Lower lobe of right lung (tissue), 2 donors: Measurements from ENCODE around the gene SOD3. TPM values are rescaled to one million over a fixed set of nuclear protein-coding genes. Genes with fewer than 3 reads are reported as not detected.

Source experiments
- ATAC-seq, 2 donors: fragments of 200-7000 bp; cut with Tn5 transposase; one replicate each; pipeline ENCODE4 v1.9.1; 2020 to 2022; ENCODE audit warnings: mild to moderate bottlenecking in 2 of 2, moderate library complexity in 2 of 2
- DNase-seq: peaks from one replicate; pipeline ENCODE4 v3.0.0-alpha.2; 2020
- H3K27ac ChIP-seq: fragments of 200-600 bp; one replicate; pipeline ENCODE4 v1.8.0; 2022
- H3K27me3 ChIP-seq: fragments of 200-600 bp; one replicate; pipeline ENCODE4 v1.8.0; 2022; ENCODE audit warnings: low read depth
- H3K36me3 ChIP-seq: fragments of 200-600 bp; one replicate; pipeline ENCODE4 v1.8.0; 2022; ENCODE audit warnings: mild to moderate bottlenecking
- H3K4me1 ChIP-seq: fragments of 200-600 bp; one replicate; pipeline ENCODE4 v1.8.0; 2022
- H3K4me3 ChIP-seq: fragments of 200-600 bp; one replicate; pipeline ENCODE4 v1.8.0; 2022; ENCODE audit warnings: mild to moderate bottlenecking
- H3K9me3 ChIP-seq: fragments of 200-600 bp; one replicate; pipeline ENCODE4 v1.8.0; 2022
- intact Hi-C: fragments of 100-400 bp; cut with DNase I; formaldehyde crosslinking; loops from one replicate; pipeline ENCODE4 v1.11.0; 2022
- total RNA-seq: library from RNA; stranded (reverse); fragmentation: NEBNext Ultra II Directional; extraction: Animal tissue kit (Norgen Biotek cat#: 25700); gene quantifications from one replicate; pipeline ENCODE4 v1.2.1, GENCODE V29; 2021
- TF ChIP-seq, protein P1 (sequence below): fragments of 200-600 bp; IDR thresholded peaks from one replicate; pipeline ENCODE4 v1.8.0; 2022; ENCODE audit warnings: antibody characterized with exemption, mild to moderate bottlenecking
- donor health status: DM: no; HTN: yes; CAD: no; lungs with severe emphysema.

Gene SOD3
- total RNA-seq, 1 donor from 2014 or later = 111 TPM

DNA sequence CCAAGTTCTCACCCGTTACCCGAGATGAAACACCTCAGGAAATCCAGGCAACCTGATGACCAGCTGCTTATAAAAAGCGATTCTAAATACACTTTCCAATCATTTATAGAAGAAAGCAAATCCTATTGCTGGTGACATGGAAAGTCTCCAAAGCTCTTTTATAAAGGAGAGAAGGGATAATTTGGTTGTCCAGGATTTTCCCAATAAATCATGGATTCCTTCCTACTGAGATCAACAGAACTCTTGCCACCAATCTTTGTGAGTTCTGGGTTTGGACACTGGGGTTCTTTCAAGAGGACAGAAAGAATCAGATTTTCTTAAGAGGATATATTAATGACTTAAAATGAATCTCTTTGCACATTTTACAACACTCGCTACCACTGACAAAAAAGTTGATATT, 24.7 kb upstream of the SOD3 start:
- H3K36me3 ChIP-seq = no peaks in the 10 kb centered on the region
- DNase-seq (no peak), ATAC-seq (no peak)
- TF ChIP-seq, protein P1, sequence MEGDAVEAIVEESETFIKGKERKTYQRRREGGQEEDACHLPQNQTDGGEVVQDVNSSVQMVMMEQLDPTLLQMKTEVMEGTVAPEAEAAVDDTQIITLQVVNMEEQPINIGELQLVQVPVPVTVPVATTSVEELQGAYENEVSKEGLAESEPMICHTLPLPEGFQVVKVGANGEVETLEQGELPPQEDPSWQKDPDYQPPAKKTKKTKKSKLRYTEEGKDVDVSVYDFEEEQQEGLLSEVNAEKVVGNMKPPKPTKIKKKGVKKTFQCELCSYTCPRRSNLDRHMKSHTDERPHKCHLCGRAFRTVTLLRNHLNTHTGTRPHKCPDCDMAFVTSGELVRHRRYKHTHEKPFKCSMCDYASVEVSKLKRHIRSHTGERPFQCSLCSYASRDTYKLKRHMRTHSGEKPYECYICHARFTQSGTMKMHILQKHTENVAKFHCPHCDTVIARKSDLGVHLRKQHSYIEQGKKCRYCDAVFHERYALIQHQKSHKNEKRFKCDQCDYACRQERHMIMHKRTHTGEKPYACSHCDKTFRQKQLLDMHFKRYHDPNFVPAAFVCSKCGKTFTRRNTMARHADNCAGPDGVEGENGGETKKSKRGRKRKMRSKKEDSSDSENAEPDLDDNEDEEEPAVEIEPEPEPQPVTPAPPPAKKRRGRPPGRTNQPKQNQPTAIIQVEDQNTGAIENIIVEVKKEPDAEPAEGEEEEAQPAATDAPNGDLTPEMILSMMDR = no peak
- no peaks in the 10 kb centered on the region for H3K4me1 ChIP-seq
- H3K27ac ChIP-seq = no peak overlapping the region
- intact Hi-C loops = no loop called here
- no peaks in the 10 kb centered on the region for H3K9me3 ChIP-seq
- H3K4me3 ChIP-seq = no peak overlapping the region
- H3K27me3 ChIP-seq = no peaks in the 10 kb centered on the region

DNA sequence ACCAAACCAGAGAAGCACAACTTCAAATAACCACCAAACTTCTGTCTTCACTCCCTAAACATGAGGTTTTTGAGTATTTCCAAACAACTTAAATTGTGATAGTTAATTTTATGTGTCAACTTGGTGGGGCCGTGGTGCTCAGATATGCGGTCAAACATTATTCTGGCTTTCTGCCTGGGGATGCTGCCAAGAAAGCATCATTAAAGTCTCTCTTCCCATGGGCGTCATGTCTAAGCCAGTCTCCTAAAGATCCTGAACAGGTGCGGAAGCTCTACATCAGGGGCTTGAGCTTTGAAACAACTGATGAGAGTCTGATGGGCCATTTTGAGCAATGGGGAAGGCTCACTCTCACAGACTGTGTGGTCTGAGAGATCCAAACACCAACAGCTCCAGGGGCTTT, 24.1 kb upstream of the SOD3 start:
- Histone ChIP-seq H3K4me1 (no peaks in the 10 kb centered on the region), H3K9me3 (no peaks in the 10 kb centered on the region), H3K4me3 (no peak overlapping the region), H3K27ac (no peak overlapping the region), H3K27me3 (no peaks in the 10 kb centered on the region), H3K36me3 (no peaks in the 10 kb centered on the region)
- TF ChIP-seq, protein P1 = no peak
- no peak for DNase-seq
- ATAC-seq = no peak
- intact Hi-C loops = no loop called here

DNA sequence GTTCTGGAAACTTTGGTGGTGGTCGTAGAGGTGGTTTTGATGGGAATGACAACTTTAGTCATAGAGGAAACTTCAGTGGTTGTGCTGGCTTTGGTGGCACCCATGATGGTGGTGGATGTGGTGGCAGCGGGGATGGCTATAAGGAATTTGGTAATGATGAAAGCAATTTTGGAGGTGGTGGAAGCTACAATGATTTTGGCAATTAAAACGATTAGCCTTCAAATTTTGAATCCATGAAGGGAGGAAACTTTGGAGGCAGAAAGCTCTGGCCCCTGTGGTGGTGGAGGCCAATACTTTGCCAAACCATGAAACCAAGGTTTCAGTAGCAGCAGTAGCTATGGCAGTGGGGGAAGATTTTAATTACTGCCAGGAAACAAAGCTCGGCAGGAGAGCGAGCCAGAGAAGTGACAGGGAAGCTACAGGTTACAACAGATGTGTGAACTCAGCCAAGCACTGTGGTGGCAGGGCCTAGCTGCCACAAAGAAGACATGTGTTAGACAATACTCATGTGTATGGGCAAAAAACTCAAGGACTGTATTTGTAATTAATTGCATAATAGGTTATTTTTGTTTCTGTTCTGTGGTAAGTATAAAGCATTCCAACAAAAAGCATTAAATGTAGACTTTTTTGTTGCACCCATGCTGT, 23.2 kb upstream of the SOD3 start:
- DNase-seq (no peak), ATAC-seq (no peak)
- intact Hi-C loops = no loop called here
- Histone ChIP-seq H3K36me3 (no peaks in the 10 kb centered on the region), H3K9me3 (no peaks in the 10 kb centered on the region), H3K4me3 (no peak overlapping the region), H3K27ac (no peak overlapping the region), H3K4me1 (no peaks in the 10 kb centered on the region), H3K27me3 (no peaks in the 10 kb centered on the region)
- TF ChIP-seq, protein P1 = no peak

DNA sequence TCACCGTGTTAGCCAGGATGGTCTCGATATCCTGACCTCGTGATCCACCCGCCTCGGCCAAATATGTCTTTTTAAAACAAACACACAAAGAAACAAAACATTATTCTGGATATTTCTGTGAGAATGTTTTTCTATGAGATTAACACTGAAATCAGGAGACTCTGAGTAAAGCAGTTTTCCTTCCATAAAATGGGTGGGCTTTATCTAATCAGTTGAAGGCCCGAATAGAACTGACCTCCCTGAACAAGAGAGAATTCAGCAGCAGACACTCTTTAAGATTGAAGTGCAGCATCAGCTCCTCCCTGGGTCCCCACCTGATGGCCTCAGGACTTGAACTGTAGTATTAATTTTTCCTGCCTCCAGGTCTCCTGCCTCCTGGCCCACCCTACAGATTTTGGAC, 22.4 kb upstream of the SOD3 start:
- H3K4me3 ChIP-seq = no peak overlapping the region
- ATAC-seq (no peak), DNase-seq (no peak)
- no peak overlapping the region for H3K27ac ChIP-seq
- TF ChIP-seq, protein P1 = no peak
- H3K27me3 ChIP-seq = no peaks in the 10 kb centered on the region
- no peaks in the 10 kb centered on the region for H3K4me1 ChIP-seq
- H3K36me3 ChIP-seq = no peaks in the 10 kb centered on the region
- no peaks in the 10 kb centered on the region for H3K9me3 ChIP-seq
- intact Hi-C loops = no loop called here

DNA sequence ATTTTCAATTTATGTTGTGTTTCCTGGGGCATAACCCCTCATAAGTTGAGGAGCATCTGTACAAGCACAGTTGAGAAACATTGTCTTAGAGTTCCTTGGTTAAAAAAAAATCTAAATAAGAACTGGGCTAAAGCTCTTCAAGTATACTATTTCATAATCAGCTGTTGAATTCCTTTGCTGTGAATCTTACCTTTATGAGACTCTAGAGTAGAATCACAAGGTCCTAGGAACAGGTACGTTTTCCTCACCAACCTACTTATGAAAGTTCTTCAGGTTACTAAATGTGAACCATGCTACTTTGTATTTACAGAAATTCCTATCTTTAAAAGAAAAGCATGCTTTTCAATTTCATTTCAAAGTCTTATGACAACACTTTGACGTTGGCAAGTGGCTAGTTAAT, 20.9 kb upstream of the SOD3 start:
- Histone ChIP-seq H3K9me3 (no peaks in the 10 kb centered on the region), H3K4me3 (no peak overlapping the region), H3K27me3 (no peaks in the 10 kb centered on the region), H3K36me3 (no peaks in the 10 kb centered on the region), H3K27ac (peak overlapping the region; percentile 26), H3K4me1 (no peaks in the 10 kb centered on the region)
- TF ChIP-seq, protein P1 = no peak
- peak; percentile 78 to 90 for ATAC-seq
- DNase-seq = no peak
- intact Hi-C loops = no loop called here
